Measurements from ENCODE around the gene ATP10A.

DNA sequence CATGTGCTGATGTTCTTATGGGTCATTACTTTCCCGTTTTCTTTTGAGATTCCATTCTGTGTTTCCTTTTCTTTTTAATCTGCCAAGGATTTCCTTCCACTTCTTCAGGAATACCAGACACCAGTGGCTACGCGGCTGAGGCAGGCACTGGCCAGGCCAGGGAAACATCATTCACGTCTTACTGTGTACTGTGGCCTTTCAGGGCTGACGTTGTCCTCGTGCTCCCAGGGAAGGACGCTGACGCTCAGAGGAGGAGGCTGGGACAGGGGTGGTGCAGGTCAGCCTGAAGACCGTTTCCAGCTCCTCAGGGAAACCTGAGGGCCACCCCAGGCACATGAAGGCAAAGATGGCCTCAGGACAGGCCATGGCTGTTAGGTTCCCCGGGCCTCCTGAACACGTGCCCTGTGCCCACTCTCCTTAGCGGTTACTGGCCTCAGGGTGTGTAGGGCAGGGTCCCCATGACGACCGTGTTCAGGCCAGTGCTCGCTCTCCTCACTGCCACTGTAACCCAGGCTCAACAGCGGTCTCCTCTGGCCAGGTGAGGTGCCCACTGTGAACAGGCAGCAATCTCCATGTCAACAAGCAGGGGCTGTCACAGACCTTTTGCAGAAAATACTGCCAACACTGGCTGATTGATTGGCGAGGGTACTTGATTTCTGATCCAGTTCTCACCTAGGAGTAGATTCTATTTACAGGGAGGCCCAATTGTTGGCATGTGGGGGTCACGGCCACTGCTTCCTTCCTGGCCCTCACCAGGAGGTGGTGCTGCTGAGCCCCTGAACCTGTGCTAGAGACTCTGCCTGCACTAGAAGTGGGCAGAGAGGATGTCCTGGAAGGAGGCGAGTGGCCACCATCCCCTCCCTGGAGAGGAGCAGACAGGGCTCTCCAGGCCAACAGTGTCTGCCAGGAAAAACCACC, 169.5 kb downstream of the ATP10A start:
- TF ChIP-seq, protein P1, sequence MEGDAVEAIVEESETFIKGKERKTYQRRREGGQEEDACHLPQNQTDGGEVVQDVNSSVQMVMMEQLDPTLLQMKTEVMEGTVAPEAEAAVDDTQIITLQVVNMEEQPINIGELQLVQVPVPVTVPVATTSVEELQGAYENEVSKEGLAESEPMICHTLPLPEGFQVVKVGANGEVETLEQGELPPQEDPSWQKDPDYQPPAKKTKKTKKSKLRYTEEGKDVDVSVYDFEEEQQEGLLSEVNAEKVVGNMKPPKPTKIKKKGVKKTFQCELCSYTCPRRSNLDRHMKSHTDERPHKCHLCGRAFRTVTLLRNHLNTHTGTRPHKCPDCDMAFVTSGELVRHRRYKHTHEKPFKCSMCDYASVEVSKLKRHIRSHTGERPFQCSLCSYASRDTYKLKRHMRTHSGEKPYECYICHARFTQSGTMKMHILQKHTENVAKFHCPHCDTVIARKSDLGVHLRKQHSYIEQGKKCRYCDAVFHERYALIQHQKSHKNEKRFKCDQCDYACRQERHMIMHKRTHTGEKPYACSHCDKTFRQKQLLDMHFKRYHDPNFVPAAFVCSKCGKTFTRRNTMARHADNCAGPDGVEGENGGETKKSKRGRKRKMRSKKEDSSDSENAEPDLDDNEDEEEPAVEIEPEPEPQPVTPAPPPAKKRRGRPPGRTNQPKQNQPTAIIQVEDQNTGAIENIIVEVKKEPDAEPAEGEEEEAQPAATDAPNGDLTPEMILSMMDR (IDR thresholded peaks at IDR 0.05; ENCODE audit: poor library complexity), result peak; percentile 55
- no peak for TF ChIP-seq EZH2 (IDR thresholded peaks at IDR 0.05; ENCODE audit: borderline replicate concordance)
